ENCODE measurements around the gene CAPN13.
"Not testable (repeated sequence)": the region's sequence is repeated elsewhere in the genome, so short reads cannot be mapped to it uniquely, and the experiment has no call there.

Gene CAPN13

GRCh38 chr2:30704309-30705020 lies 102.8 kb downstream of the CAPN13 start:
- DNase-seq (ENCODE audit: low spot score), result no peak
- Mint-ChIP-seq H3K27me3 (ENCODE audit: low read depth) (no peaks in the 10 kb centered on the region), H3K27ac (no peak overlapping the region), H3K36me3 (ENCODE audit: low read depth) (peaks cover 4% of the 10 kb centered on the region), H3K4me1 (ENCODE audit: low read depth) (no peaks in the 10 kb centered on the region), H3K9me3 (peaks cover 13% of the 10 kb centered on the region), H3K4me3 (no peak overlapping the region)

GRCh38 chr2:30702694-30703093 lies 104.6 kb downstream of the CAPN13 start:
- Mint-ChIP-seq H3K4me1 (ENCODE audit: low read depth) (no peaks in the 10 kb centered on the region), H3K4me3 (no peak overlapping the region), H3K27ac (no peak overlapping the region), H3K9me3 (peaks cover 13% of the 10 kb centered on the region), H3K36me3 (ENCODE audit: low read depth) (peaks cover 4% of the 10 kb centered on the region), H3K27me3 (ENCODE audit: low read depth) (no peaks in the 10 kb centered on the region)
- no peak for DNase-seq (ENCODE audit: low spot score)

- Mint-ChIP-seq H3K27me3 (ENCODE audit: low read depth) (no peaks in the 10 kb centered on the region), H3K4me3 (no peak overlapping the region), H3K36me3 (ENCODE audit: low read depth) (peaks cover 4% of the 10 kb centered on the region), H3K4me1 (ENCODE audit: low read depth) (no peaks in the 10 kb centered on the region), H3K9me3 (peaks cover 13% of the 10 kb centered on the region), H3K27ac (no peak overlapping the region)
- no peak for DNase-seq (ENCODE audit: low spot score)
Observed at GRCh38 chr2:30701782-30702181, 105.5 kb downstream of the CAPN13 start.

GRCh38 chr2:30697242-30698103 lies 109.8 kb downstream of the CAPN13 start:
- not testable (repeated sequence) for H3K27me3 Mint-ChIP-seq (ENCODE audit: low read depth); H3K4me3 Mint-ChIP-seq; H3K27ac Mint-ChIP-seq; H3K4me1 Mint-ChIP-seq (ENCODE audit: low read depth); H3K36me3 Mint-ChIP-seq (ENCODE audit: low read depth); DNase-seq (ENCODE audit: low spot score)
- H3K9me3 Mint-ChIP-seq, result peaks cover 11% of the 10 kb centered on the region

- Mint-ChIP-seq H3K9me3 (no peaks in the 10 kb centered on the region), H3K27ac (no peak overlapping the region)
Observed at GRCh38 chr2:30695749-30696148, 111.5 kb downstream of the CAPN13 start.

GRCh38 chr2:30694286-30695055 lies 112.8 kb downstream of the CAPN13 start:
- H3K9me3 Mint-ChIP-seq, result no peaks in the 10 kb centered on the region
- peaks cover 2% of the 10 kb centered on the region for H3K27me3 Mint-ChIP-seq (ENCODE audit: low read depth)
- no peaks in the 10 kb centered on the region for H3K4me1 Mint-ChIP-seq (ENCODE audit: low read depth)
- no peak overlapping the region for H3K4me3 Mint-ChIP-seq
- no peaks in the 10 kb centered on the region for H3K36me3 Mint-ChIP-seq (ENCODE audit: low read depth)
- H3K27ac Mint-ChIP-seq, result no peak overlapping the region
- no peak for DNase-seq (ENCODE audit: low spot score)

More at GRCh38 chr2:30695749-30696148, 111.5 kb downstream of the CAPN13 start:
- DNase-seq (ENCODE audit: low spot score), result no peak
- H3K36me3 Mint-ChIP-seq (ENCODE audit: low read depth), result no peaks in the 10 kb centered on the region
- peaks cover 2% of the 10 kb centered on the region for H3K27me3 Mint-ChIP-seq (ENCODE audit: low read depth)
- H3K4me1 Mint-ChIP-seq (ENCODE audit: low read depth), result no peaks in the 10 kb centered on the region
- no peak overlapping the region for H3K4me3 Mint-ChIP-seq

GRCh38 chr2:30693821-30694281 lies 113.4 kb downstream of the CAPN13 start:
- no peak for DNase-seq (ENCODE audit: low spot score)
- no peak overlapping the region for H3K4me3 Mint-ChIP-seq
- H3K27me3 Mint-ChIP-seq (ENCODE audit: low read depth), result peaks cover 2% of the 10 kb centered on the region
- no peaks in the 10 kb centered on the region for H3K9me3 Mint-ChIP-seq
- H3K4me1 Mint-ChIP-seq (ENCODE audit: low read depth), result no peaks in the 10 kb centered on the region
- no peak overlapping the region for H3K27ac Mint-ChIP-seq
- H3K36me3 Mint-ChIP-seq (ENCODE audit: low read depth), result no peaks in the 10 kb centered on the region

GRCh38 chr2:30692829-30693275 lies 114.4 kb downstream of the CAPN13 start:
- Mint-ChIP-seq H3K9me3 (no peaks in the 10 kb centered on the region), H3K27me3 (ENCODE audit: low read depth) (peaks cover 2% of the 10 kb centered on the region), H3K4me1 (ENCODE audit: low read depth) (no peaks in the 10 kb centered on the region), H3K4me3 (no peak overlapping the region), H3K27ac (no peak overlapping the region), H3K36me3 (ENCODE audit: low read depth) (no peaks in the 10 kb centered on the region)
- DNase-seq (ENCODE audit: low spot score), result no peak

GRCh38 chr2:30691948-30692828 lies 115.1 kb downstream of the CAPN13 start:
- Mint-ChIP-seq H3K4me1 (ENCODE audit: low read depth) (no peaks in the 10 kb centered on the region), H3K27ac (no peak overlapping the region), H3K36me3 (ENCODE audit: low read depth) (no peaks in the 10 kb centered on the region), H3K27me3 (ENCODE audit: low read depth) (peaks cover 2% of the 10 kb centered on the region), H3K4me3 (no peak overlapping the region), H3K9me3 (no peaks in the 10 kb centered on the region)
- no peak for DNase-seq (ENCODE audit: low spot score)

- no peaks in the 10 kb centered on the region for H3K36me3 Mint-ChIP-seq (ENCODE audit: low read depth)
- no peak overlapping the region for H3K4me3 Mint-ChIP-seq
- H3K9me3 Mint-ChIP-seq, result no peaks in the 10 kb centered on the region
- H3K27me3 Mint-ChIP-seq (ENCODE audit: low read depth), result peaks cover 2% of the 10 kb centered on the region
- DNase-seq (ENCODE audit: low spot score), result no peak
- H3K27ac Mint-ChIP-seq, result no peak overlapping the region
- no peaks in the 10 kb centered on the region for H3K4me1 Mint-ChIP-seq (ENCODE audit: low read depth)
Observed at GRCh38 chr2:30691091-30691947, 115.9 kb downstream of the CAPN13 start.

GRCh38 chr2:30690126-30690561 lies 117.1 kb downstream of the CAPN13 start:
- Mint-ChIP-seq H3K4me3 (no peak overlapping the region), H3K9me3 (no peaks in the 10 kb centered on the region), H3K36me3 (ENCODE audit: low read depth) (no peaks in the 10 kb centered on the region), H3K27ac (no peak overlapping the region), H3K4me1 (ENCODE audit: low read depth) (no peaks in the 10 kb centered on the region), H3K27me3 (ENCODE audit: low read depth) (no peaks in the 10 kb centered on the region)
- DNase-seq (ENCODE audit: low spot score), result no peak

- H3K27ac Mint-ChIP-seq, result no peak overlapping the region
- no peaks in the 10 kb centered on the region for H3K27me3 Mint-ChIP-seq (ENCODE audit: low read depth)
Observed at GRCh38 chr2:30689496-30690125, 117.6 kb downstream of the CAPN13 start.

More at GRCh38 chr2:30689496-30690125, 117.6 kb downstream of the CAPN13 start:
- Mint-ChIP-seq H3K36me3 (ENCODE audit: low read depth) (no peaks in the 10 kb centered on the region), H3K4me3 (no peak overlapping the region), H3K9me3 (no peaks in the 10 kb centered on the region), H3K4me1 (ENCODE audit: low read depth) (no peaks in the 10 kb centered on the region)
- DNase-seq (ENCODE audit: low spot score), result no peak

Measured in T-helper 2 cell treated with Interferon-gamma antibody and Interleukin-4, amounts not matched to agents 5 μg/mL and 100 μg/mL, for 36 hours (primary cell).